Middle frontal gyrus (tissue), 1 donor: Measurements from ENCODE around the gene GPI.
"Not testable (repeated sequence)": the region's sequence is repeated elsewhere in the genome, so short reads cannot be mapped to it uniquely, and the experiment has no call there.

Source experiments
- DNase-seq: peaks from one replicate; pipeline ENCODE4 v3.0.0-alpha.2; 2015; ENCODE audit warnings: low spot score; ENCODE audit errors: extremely low spot score

The GPI gene

DNA sequence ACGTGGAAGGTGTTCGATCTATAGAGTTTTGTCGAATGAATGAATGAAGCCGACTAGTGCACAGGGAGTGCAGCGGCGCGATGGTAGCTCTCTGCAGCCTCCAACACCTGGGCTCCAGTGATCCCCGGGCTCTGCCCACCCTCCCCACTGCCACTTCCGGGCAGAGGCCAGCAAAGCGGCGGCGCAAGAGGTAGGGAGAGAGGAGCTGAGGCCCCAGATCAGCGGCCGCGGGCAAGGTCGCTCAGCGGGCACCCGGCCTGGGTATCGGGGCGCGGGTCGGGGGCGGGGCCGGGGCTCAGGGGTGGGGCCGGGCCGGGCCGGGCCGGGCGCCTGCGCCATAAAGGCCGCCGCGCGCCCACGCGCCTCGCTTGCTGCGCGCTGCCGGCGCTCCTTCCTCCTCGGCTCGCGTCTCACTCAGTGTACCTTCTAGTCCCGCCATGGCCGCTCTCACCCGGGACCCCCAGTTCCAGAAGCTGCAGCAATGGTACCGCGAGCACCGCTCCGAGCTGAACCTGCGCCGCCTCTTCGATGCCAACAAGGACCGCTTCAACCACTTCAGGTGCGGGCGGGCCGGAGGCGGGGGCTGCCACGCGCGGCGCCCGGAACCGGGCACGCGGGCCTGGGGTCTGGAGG lies at the start of gene GPI:
TSS of gene GPI (plus strand) at position 367 of the 633 bp plus-strand sequence. CDS start at position 438, 71 bp downstream.
- DNase-seq: peak; percentile 16

DNA sequence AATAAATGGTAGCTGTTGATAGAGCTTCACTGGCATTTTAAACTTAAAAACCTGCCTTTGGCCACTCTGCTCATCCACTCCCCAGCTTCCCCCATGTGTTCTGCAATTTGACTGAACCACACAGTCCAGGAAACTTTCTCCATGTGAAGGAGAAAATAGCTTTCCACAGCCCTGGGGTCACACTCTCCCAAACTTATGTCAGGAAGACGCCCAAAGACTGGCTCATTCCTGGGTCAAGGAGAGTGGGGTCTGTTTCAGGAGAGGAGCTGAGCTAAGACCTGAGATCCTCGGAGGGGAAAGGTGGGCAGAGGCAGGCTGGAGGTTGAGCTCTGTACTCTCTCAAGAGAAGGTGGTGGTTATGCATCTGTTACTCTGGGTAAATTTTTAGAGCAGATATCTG lies 48.7 kb upstream of the GPI start:
- no peak for DNase-seq

- no peak for DNase-seq
Measured at GRCh38 chr19:34316741-34317301, 48.2 kb upstream of the GPI start.

- no peak for DNase-seq
Measured at GRCh38 chr19:34317311-34317927, 47.6 kb upstream of the GPI start.

DNA sequence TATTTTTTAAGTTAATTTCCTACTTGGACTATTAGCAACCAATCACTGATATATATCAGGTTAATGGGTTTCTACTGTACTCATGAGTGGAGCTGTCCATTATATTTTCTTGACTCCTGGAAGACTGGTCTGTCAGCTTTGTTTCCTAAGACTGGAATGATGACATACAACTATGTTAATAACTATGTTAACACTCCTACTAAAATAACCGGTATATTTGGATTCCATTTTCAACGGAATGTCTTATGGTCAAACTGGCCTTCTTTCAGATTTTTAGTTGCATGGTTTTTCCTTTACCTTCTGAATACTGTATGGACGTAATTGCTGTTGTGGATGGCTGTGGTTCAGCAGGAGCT lies 45.8 kb upstream of the GPI start:
- DNase-seq: no peak

DNA sequence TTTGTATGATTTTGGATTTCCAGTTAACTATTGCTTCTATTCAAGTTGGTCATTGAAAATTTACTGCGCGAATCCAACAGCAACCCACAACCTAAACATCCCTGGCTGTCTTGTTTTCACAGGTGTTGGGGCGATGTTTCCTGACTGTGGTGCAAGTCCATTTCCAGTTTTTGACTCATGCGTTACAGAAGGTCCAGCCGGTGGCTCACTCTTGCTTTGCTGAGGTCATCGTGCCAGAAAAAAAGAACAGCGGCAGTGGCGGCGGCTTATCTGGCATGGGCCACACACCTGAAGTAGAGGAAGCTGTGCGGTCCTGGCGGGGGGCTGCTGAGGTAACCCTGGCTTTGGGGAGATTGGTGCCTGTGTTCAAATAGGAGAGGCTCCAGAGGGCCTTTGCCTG lies 45.2 kb upstream of the GPI start:
- no peak for DNase-seq

DNA sequence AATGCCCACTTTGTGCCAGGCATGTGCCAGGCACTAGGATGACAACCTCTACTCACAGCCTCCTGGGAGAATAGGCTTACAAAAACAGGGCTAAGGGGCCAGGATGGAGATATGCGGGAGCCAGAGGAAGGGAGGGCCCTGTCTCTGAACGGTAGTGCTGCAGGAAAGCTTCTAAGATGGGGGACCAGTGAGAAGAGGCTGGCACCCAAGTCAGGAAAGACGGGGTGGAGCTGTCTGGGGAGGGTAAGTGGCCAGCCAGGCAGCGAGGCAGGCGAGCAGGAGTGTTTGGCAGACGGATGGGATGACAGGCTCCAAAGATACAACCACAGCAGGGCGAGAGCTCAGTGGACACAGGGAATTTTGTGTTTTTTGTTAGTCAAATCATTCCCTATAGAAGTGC lies 44.7 kb upstream of the GPI start:
- no peak for DNase-seq

GRCh38 chr19:34321735-34322134 lies 43.3 kb upstream of the GPI start:
- no peak for DNase-seq

GRCh38 chr19:34323433-34324204 lies 41.4 kb upstream of the GPI start:
- no peak for DNase-seq

- DNase-seq: no peak
Measured at GRCh38 chr19:34324320-34324719, 40.7 kb upstream of the GPI start.

DNA sequence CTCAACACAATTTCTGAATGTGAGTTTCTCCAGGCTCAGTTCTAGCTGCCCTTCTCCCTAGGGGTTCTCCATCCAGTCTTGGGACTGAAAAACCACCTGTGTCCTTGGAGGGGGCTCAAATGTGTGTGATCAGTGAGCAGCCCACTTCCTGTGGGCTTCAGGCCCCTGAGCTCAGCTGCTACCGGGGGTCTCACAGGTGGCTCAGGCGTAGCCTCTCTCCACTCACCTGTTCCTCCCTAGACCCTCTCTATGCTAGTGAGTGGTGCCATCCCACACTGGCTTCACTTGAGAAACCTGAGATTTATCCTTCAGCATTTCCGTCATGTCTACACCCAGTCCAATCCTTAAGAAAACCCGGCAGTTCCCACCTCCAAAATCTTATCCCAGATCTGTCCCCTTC lies 39.8 kb upstream of the GPI start:
- no peak for DNase-seq

DNA sequence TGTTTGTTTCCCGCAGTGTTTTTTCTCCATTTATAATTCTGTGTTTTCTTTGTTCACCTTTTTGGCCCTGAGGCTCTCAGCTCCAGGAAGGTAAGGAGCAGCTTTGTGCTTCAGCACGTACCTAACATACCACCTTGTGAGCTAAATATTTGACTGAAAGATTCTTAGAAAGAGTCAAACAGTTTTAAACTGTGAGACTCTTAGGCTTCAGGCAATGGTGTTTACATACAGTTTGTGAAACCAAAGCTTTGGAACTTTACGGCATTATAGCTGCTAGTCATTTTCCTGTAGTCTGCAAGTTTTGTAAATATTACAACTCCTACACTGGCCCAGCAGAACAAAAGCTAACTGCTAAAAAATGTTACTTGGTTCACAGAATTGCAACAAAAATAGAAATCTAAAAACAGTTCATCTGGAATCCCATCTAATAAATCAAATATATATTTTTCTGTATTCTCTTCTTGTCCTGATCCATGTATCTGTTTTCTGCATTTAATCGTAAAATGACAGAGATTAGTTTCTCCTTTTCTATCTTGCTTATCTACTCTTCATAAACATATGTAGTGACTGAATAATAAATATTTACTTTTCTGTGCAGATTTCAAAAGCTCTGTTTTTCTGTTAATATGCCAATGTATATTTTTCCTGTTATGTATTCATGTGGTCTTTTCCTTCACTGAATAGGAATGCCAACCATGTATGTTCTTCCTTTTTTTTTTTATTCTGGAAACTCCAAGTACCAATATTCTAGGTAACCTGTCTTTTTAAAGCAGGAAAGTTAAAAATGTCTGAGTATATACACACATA lies 38.8 kb upstream of the GPI start:
- no peak for DNase-seq

- no peak for DNase-seq
Measured at GRCh38 chr19:34327851-34328250, 37.1 kb upstream of the GPI start.

GRCh38 chr19:34328982-34329381 lies 36.0 kb upstream of the GPI start:
- no peak for DNase-seq

GRCh38 chr19:34330116-34330515 lies 34.9 kb upstream of the GPI start:
- no peak for DNase-seq

GRCh38 chr19:34330596-34330995 lies 34.4 kb upstream of the GPI start:
- DNase-seq: not testable (repeated sequence)

- not testable (repeated sequence) for DNase-seq
Measured at GRCh38 chr19:34331596-34331995, 33.4 kb upstream of the GPI start.

DNA sequence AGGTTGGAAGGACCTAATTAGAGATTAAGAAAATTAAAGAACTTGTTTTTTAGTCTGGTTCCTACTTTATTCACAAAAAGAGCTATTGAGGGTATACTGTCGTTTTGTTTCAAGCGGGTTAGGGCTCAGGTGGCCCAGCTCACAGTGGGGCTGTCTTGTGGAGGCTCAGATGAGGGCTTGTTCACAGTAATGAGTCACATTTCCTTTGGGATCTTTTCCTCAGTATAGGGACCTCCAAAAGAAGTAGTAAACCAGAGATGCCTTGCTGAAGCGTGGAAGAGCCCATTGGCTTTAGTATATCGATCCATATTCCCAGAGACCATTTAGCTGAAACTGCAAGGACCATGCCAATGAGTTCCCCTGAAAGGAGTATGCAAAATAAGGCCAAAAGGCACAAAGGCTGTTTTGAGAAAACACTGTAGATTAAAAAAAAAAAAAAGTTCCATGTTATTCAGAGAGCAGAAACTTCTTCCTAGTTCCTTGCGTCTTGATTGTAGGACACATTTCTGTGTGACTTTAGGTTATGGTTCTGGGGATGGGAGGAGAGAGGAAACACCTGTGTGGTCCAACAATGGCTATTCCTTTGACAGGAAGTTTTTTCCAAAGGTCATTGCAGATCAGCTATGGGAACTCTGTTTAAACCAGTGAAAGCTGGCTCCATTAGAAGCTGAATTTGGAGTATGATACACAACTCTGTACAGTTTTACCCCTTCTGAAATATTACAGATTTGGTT lies 32.8 kb upstream of the GPI start:
- no peak for DNase-seq

DNA sequence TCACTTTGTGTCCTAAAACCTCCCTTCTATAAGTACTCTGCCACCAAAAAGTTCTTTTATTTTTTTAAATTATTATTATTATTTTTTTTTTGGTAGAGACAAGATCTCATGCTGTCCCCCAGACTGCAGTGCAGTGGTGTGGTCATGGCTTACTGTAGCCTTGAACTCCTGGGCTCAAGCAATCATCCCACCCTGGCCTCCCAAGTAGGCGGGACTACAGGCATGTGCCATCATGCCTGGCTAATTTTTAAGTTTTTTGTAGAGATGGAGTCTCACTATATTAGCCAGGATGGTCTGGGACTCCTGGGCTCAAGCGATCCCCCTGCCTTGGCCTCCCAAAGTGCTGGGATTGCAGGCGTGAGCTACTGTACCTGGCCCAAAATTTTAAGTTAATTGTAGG lies 29.1 kb upstream of the GPI start:
- no peak for DNase-seq

DNA sequence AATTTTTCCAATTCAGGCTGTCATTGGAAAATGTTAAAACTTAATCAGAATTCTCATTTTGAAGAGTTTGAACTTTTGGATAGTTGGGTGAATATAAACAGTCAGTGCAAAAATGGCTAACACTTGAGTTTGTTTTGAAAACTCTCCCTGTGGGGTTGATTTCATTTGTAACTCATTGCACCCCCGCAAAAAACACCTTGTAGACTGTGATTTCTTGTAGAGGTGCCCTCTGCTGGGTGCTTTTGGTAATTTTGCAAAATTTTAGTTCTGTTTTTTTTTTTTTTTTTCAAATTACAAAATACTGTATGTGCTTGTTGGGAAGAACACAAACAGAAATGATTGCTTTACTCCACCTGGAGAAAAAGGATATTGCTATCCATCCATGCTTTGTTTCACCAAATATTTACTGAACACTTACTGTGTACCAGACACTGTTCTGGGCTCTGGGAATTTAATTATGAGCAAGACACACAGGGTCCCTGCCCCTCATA lies 28.2 kb upstream of the GPI start:
- no peak for DNase-seq

DNA sequence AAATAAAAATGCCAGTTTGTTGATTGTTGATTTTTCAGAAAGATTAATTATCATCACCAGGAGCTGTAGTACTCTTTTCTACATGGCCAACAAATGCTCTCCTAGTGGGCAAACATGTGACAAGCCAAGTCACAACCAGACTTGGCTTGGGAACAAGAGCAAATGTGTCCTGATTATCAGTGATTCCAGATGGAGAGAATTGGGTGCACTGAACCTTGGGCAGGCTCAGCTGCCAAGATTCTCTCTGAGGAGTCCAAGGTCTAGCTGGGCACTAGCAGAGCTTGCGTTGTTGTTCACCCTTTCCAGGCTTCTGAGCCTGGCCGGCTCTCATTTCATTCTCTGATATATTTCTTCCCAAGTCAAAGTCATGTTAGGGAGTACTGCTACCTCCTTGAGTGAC lies 27.3 kb upstream of the GPI start:
- DNase-seq: no peak
